Activated naive CD4-positive, alpha-beta T cell treated with anti-CD3 and anti-CD28 coated beads for 36 hours (primary cell): ENCODE measurements around the gene SEMA3F. TPM values are rescaled to one million over a fixed set of nuclear protein-coding genes. Genes with fewer than 3 reads are reported as not detected.

ENCODE experiments used
- CTCF ChIA-PET: fragments of 350-600 bp; sonication (Branson Sonifier 250); formaldehyde crosslinking; loops from one replicate; lab custom pipeline; 2021; ENCODE audit warnings: antibody characterized with exemption; lab: Charles Lee
- DNase-seq: peaks from one replicate; pipeline ENCODE4 v3.0.0-alpha.2; 2020
- H3K27ac Mint-ChIP-seq: one replicate; pipeline ENCODE4 v1.8.0; 2021; ENCODE audit warnings: mild to moderate bottlenecking, mixed read lengths
- H3K27me3 Mint-ChIP-seq: one replicate; pipeline ENCODE4 v1.8.0; 2021; ENCODE audit warnings: low read depth, mixed read lengths
- H3K36me3 Mint-ChIP-seq: one replicate; pipeline ENCODE4 v1.8.0; 2021; ENCODE audit warnings: low read depth, mixed read lengths
- H3K4me1 Mint-ChIP-seq: one replicate; pipeline ENCODE4 v1.8.0; 2021; ENCODE audit warnings: low read depth, mixed read lengths
- H3K4me3 Mint-ChIP-seq: one replicate; pipeline ENCODE4 v1.8.0; 2021; ENCODE audit warnings: mild to moderate bottlenecking, moderate library complexity, mixed read lengths
- H3K9me3 Mint-ChIP-seq: one replicate; pipeline ENCODE4 v1.8.0; 2021; ENCODE audit warnings: mixed read lengths
- intact Hi-C: fragments of 100-400 bp; cut with micrococcal nuclease; formaldehyde crosslinking; loops from one replicate; pipeline ENCODE4 v1.15.1; 2023
- total RNA-seq, 2 experiments: library from RNA; stranded (reverse); gene quantifications; one replicate each; pipeline ENCODE4 v1.2.3, GENCODE V29; 2021

SEMA3F gene
- total RNA-seq, 2 experiments from 2014 or later, result not detected

GRCh38 chr3:50182533-50183099 lies 27.5 kb downstream of the SEMA3F start:
- Mint-ChIP-seq H3K9me3 (no peaks in the 10 kb centered on the region), H3K4me1 (no peaks in the 10 kb centered on the region), H3K27ac (no peak overlapping the region), H3K4me3 (no peak overlapping the region), H3K36me3 (no peaks in the 10 kb centered on the region), H3K27me3 (no peaks in the 10 kb centered on the region)
- CTCF ChIA-PET, result interaction anchor here (1.5 to 3.6 kb wide), 2 partner anchors 10 to 12 kb away, joined by 6 to 12 read pairs; no protein-coding TSS in a partner anchor
- intact Hi-C loops, result no loop called here
- no peak for DNase-seq

GRCh38 chr3:50183755-50184154 lies 28.6 kb downstream of the SEMA3F start:
- DNase-seq, result no peak
- Mint-ChIP-seq H3K4me3 (no peak overlapping the region), H3K27ac (no peak overlapping the region), H3K9me3 (no peaks in the 10 kb centered on the region), H3K4me1 (no peaks in the 10 kb centered on the region), H3K36me3 (no peaks in the 10 kb centered on the region), H3K27me3 (no peaks in the 10 kb centered on the region)
- CTCF ChIA-PET, result interaction anchor here (1.1 to 3.6 kb wide), 2 partner anchors 9 to 10 kb away, joined by 4 to 12 read pairs; no protein-coding TSS in a partner anchor
- intact Hi-C loops, result no loop called here

GRCh38 chr3:50184242-50184978 lies 29.3 kb downstream of the SEMA3F start:
- intact Hi-C loops, result no loop called here
- no peak overlapping the region for H3K27ac Mint-ChIP-seq
- H3K36me3 Mint-ChIP-seq, result no peaks in the 10 kb centered on the region
- no peaks in the 10 kb centered on the region for H3K4me1 Mint-ChIP-seq
- no peaks in the 10 kb centered on the region for H3K9me3 Mint-ChIP-seq
- H3K4me3 Mint-ChIP-seq, result no peak overlapping the region
- H3K27me3 Mint-ChIP-seq, result no peaks in the 10 kb centered on the region
- CTCF ChIA-PET, result interaction anchor here (1.1 to 3.6 kb wide), 2 partner anchors 8 to 10 kb away, joined by 4 to 12 read pairs; no protein-coding TSS in a partner anchor
- no peak for DNase-seq

GRCh38 chr3:50185230-50185629 lies 30.1 kb downstream of the SEMA3F start:
- no peaks in the 10 kb centered on the region for H3K36me3 Mint-ChIP-seq
- H3K9me3 Mint-ChIP-seq, result no peaks in the 10 kb centered on the region
- CTCF ChIA-PET, result interaction anchor here (0.6 to 0.9 kb wide), 3 partner anchors 10 to 425 kb away, joined by 3 to 4 read pairs (median 3); no protein-coding TSS in a partner anchor
- no peak overlapping the region for H3K27ac Mint-ChIP-seq
- H3K27me3 Mint-ChIP-seq, result no peaks in the 10 kb centered on the region
- DNase-seq, result no peak
- no peak overlapping the region for H3K4me3 Mint-ChIP-seq
- H3K4me1 Mint-ChIP-seq, result no peaks in the 10 kb centered on the region
- intact Hi-C loops, result no loop called here

- H3K4me3 Mint-ChIP-seq, result no peak overlapping the region
- intact Hi-C loops, result no loop called here
- H3K36me3 Mint-ChIP-seq, result no peaks in the 10 kb centered on the region
- no peaks in the 10 kb centered on the region for H3K9me3 Mint-ChIP-seq
- no peaks in the 10 kb centered on the region for H3K27me3 Mint-ChIP-seq
- no peak for DNase-seq
- no peaks in the 10 kb centered on the region for H3K4me1 Mint-ChIP-seq
- no peak overlapping the region for H3K27ac Mint-ChIP-seq
- CTCF ChIA-PET, result interaction anchor here (0.9 kb wide), 1 partner anchor 9 kb away, joined by 3 read pairs; no protein-coding TSS in a partner anchor
Measured at GRCh38 chr3:50186096-50186495, 31.0 kb downstream of the SEMA3F start.

- intact Hi-C loops, result no loop called here
- CTCF ChIA-PET, result no interaction called here
- Mint-ChIP-seq H3K9me3 (no peaks in the 10 kb centered on the region), H3K27ac (no peak overlapping the region), H3K4me1 (peaks cover 2% of the 10 kb centered on the region), H3K4me3 (no peak overlapping the region), H3K27me3 (peaks cover 2% of the 10 kb centered on the region), H3K36me3 (no peaks in the 10 kb centered on the region)
- DNase-seq, result no peak
Measured at GRCh38 chr3:50187750-50188149, 32.6 kb downstream of the SEMA3F start.

- no peaks in the 10 kb centered on the region for H3K36me3 Mint-ChIP-seq
- H3K4me1 Mint-ChIP-seq, result peaks cover 10% of the 10 kb centered on the region
- no peaks in the 10 kb centered on the region for H3K9me3 Mint-ChIP-seq
- peak; percentile 66 for DNase-seq
- no peak overlapping the region for H3K27ac Mint-ChIP-seq
- CTCF ChIA-PET, result interaction anchor here (0.6 to 8.1 kb wide), 3 partner anchors 19 to 69 kb away, joined by 3 to 151 read pairs (median 4); no protein-coding TSS in a partner anchor
- peaks cover 7% of the 10 kb centered on the region for H3K27me3 Mint-ChIP-seq
- intact Hi-C loops, result loop anchor here (1.0 kb wide), 1 partner anchor 68 kb away; no protein-coding TSS in a partner anchor
- no peak overlapping the region for H3K4me3 Mint-ChIP-seq
Measured at GRCh38 chr3:50189274-50189673, 34.1 kb downstream of the SEMA3F start.

- Mint-ChIP-seq H3K36me3 (no peaks in the 10 kb centered on the region), H3K4me1 (peaks cover 15% of the 10 kb centered on the region), H3K9me3 (no peaks in the 10 kb centered on the region), H3K4me3 (no peak overlapping the region), H3K27me3 (peaks cover 8% of the 10 kb centered on the region), H3K27ac (no peak overlapping the region)
- intact Hi-C loops, result loop anchor here (1.0 to 5.0 kb wide), 2 partner anchors 69 to 132 kb away; partner anchors contain the start of gene HYAL2
- CTCF ChIA-PET, result interaction anchor here (0.6 to 8.1 kb wide), 5 partner anchors 26 to 102 kb away, joined by 3 to 151 read pairs (median 3); no protein-coding TSS in a partner anchor
- DNase-seq, result no peak
Measured at GRCh38 chr3:50189989-50190388, 34.9 kb downstream of the SEMA3F start.

GRCh38 chr3:50190936-50191660 lies 36.0 kb downstream of the SEMA3F start, which contains the start of gene GNAT1:
GNAT1 (plus strand) TSS chr3:50191610; CDS start chr3:50191726, 116 bp downstream.
- H3K4me1 Mint-ChIP-seq, result peaks cover 15% of the 10 kb centered on the region

GRCh38 chr3:50192124-50192523 lies 37.0 kb downstream of the SEMA3F start:
- CTCF ChIA-PET, result interaction anchor here (0.5 to 8.1 kb wide), 22 partner anchors 8 to 256 kb away, joined by 3 to 151 read pairs (median 4); no protein-coding TSS in a partner anchor
- Mint-ChIP-seq H3K4me1 (peaks cover 15% of the 10 kb centered on the region), H3K4me3 (no peak overlapping the region), H3K9me3 (no peaks in the 10 kb centered on the region), H3K36me3 (no peaks in the 10 kb centered on the region), H3K27me3 (peaks cover 8% of the 10 kb centered on the region), H3K27ac (no peak overlapping the region)
- no peak for DNase-seq
- intact Hi-C loops, result loop anchor here (1.0 to 5.0 kb wide), 4 partner anchors 34 to 130 kb away; partner anchors contain the start of genes HYAL2 and SEMA3F

More at GRCh38 chr3:50190936-50191660, 36.0 kb downstream of the SEMA3F start, which contains the start of gene GNAT1:
- CTCF ChIA-PET, result interaction anchor here (0.6 to 8.1 kb wide), 10 partner anchors 27 to 350 kb away, joined by 3 to 151 read pairs (median 4); no protein-coding TSS in a partner anchor
- no peaks in the 10 kb centered on the region for H3K9me3 Mint-ChIP-seq
- H3K4me3 Mint-ChIP-seq, result no peak within 1 kb of the TSS
- intact Hi-C loops, result loop anchor here (5.0 kb wide), 1 partner anchor 131 kb away; the partner anchor contains the start of gene HYAL2
- DNase-seq, result no peak
- H3K27ac Mint-ChIP-seq, result no peak within 1 kb of the TSS
- H3K36me3 Mint-ChIP-seq, result no peaks in the 10 kb centered on the region
- peaks cover 8% of the 10 kb centered on the region for H3K27me3 Mint-ChIP-seq

GRCh38 chr3:50192689-50193141 lies 37.6 kb downstream of the SEMA3F start:
- no peaks in the 10 kb centered on the region for H3K36me3 Mint-ChIP-seq
- H3K9me3 Mint-ChIP-seq, result no peaks in the 10 kb centered on the region
- CTCF ChIA-PET, result interaction anchor here (0.5 to 8.1 kb wide), 24 partner anchors 9 to 356 kb away, joined by 3 to 151 read pairs (median 4); no protein-coding TSS in a partner anchor
- no peak overlapping the region for H3K27ac Mint-ChIP-seq
- intact Hi-C loops, result loop anchor here (1.0 to 5.0 kb wide), 4 partner anchors 34 to 130 kb away; partner anchors contain the start of genes HYAL2 and SEMA3F
- no peak overlapping the region for H3K4me3 Mint-ChIP-seq
- peaks cover 8% of the 10 kb centered on the region for H3K27me3 Mint-ChIP-seq
- peaks cover 15% of the 10 kb centered on the region for H3K4me1 Mint-ChIP-seq
- DNase-seq, result peak; percentile 90
